K562 (cell line): ENCODE data around the gene HP1BP3. TPM values are rescaled to one million over a fixed set of nuclear protein-coding genes. Genes with fewer than 3 reads are reported as not detected.

Source experiments
- ATF2 ChIP-seq: sonication (generic); formaldehyde crosslinking; IDR thresholded peaks from 2 replicates; pipeline ENCODE4 v1.8.1; 2022; ENCODE audit warnings: missing genetic modification reagents
- BCL6 ChIP-seq: fragments of 250-450 bp; sonication (Bioruptor Pico); IDR thresholded peaks from 2 replicates; pipeline ENCODE4 v1.4.0; 2020
- ELF4 ChIP-seq: fragments of 450-650 bp; formaldehyde crosslinking; IDR thresholded peaks from 2 replicates; pipeline ENCODE4 v1.4.0; 2022; ENCODE audit warnings: missing genetic modification characterization
- HOXB6 ChIP-seq: fragments of 250-450 bp; sonication (Bioruptor Pico); IDR thresholded peaks from 2 replicates; pipeline ENCODE4 v1.5.1; 2022; ENCODE audit warnings: mild to moderate bottlenecking, borderline replicate concordance
- KDM1A ChIP-seq, 2 experiments: fragments of 450-650 bp; IDR thresholded peaks; 2 replicates each; pipeline ENCODE4 v1.6.1; 2016; ENCODE audit warnings: mild to moderate bottlenecking in 2 of 2
- KDM2B ChIP-seq: fragments of 250-450 bp; sonication (Bioruptor Pico); IDR thresholded peaks from 2 replicates; pipeline ENCODE4 v1.8.0; 2021; ENCODE audit warnings: mild to moderate bottlenecking, moderate library complexity
- MAX ChIP-seq: sonication (generic); formaldehyde crosslinking; IDR thresholded peaks from 2 replicates; pipeline ENCODE4 v1.9.0; 2022; ENCODE audit warnings: mild to moderate bottlenecking, missing genetic modification reagents
- TEAD1 ChIP-seq, 2 experiments: fragments of 450-650 bp in 1 of 2; sonication (generic) in 1 of 2; formaldehyde crosslinking; IDR thresholded peaks; 2 replicates each; pipeline versions ENCODE4 v1.4.0 to v1.8.0; 2020 to 2022; ENCODE audit warnings: mild to moderate bottlenecking in 2 of 2, missing genetic modification reagents in 1 of 2
- ZBTB40 ChIP-seq, 2 experiments: fragments of 450-650 bp in 1 of 2; sonication (generic) in 1 of 2; formaldehyde crosslinking in 1 of 2; IDR thresholded peaks; 2 replicates each; pipeline versions ENCODE4 v1.7.1 to v1.9.0; 2016 to 2022; ENCODE audit warnings: inconsistent platforms in 1 of 2, mild to moderate bottlenecking in 1 of 2, missing genetic modification reagents in 1 of 2
- ZNF174 ChIP-seq: fragments of 250-450 bp; sonication (Bioruptor Pico); IDR thresholded peaks from 2 replicates; pipeline ENCODE4 v1.4.0; 2020; ENCODE audit warnings: mild to moderate bottlenecking
- ZNF224 ChIP-seq: sonication (generic); formaldehyde crosslinking; IDR thresholded peaks from 2 replicates; pipeline ENCODE4 v1.8.0; 2022; ENCODE audit warnings: mild to moderate bottlenecking, missing genetic modification reagents
- ZNF280B ChIP-seq: fragments of 250-450 bp; sonication (Bioruptor Pico); IDR thresholded peaks from 2 replicates; pipeline ENCODE4 v1.5.1; 2021; ENCODE audit warnings: mild to moderate bottlenecking
- ZNF655 ChIP-seq: fragments of 250-450 bp; sonication (Bioruptor Pico); IDR thresholded peaks from 2 replicates; pipeline ENCODE4 v1.5.0; 2021
- polyA plus RNA-seq, 8 experiments: library from polyadenylated mRNA; depleted of rRNA in 4 of 8; stranded (reverse) in 5 of 8; unstranded in 3 of 8; fragments of >200 nt; fragmentation: Nextera tagmentation in 2 of 8; fragmentation: Illumina TruSeq in 1 of 8; extraction: Ambion mirVana in 2 of 8; extraction: Trizol in 1 of 8; gene quantifications; 2 replicates each; pipeline versions ENCODE4 v1.2.1 to v1.2.3, GENCODE V29; 2011 to 2014; ENCODE audit warnings: inconsistent platforms in 1 of 8, missing spikeins in 1 of 8
- total RNA-seq, 7 experiments: library from RNA; depleted of rRNA in 6 of 7; stranded (reverse); fragments of >200 nt in 6 of 7; fragmentation: Illumina TruSeq in 2 of 7; extraction: Trizol in 2 of 7; gene quantifications; 2 replicates each; pipeline versions ENCODE4 v1.2.1 to v1.2.3, GENCODE V29; 2011 to 2021; ENCODE audit warnings: low replicate concordance in 1 of 7

Gene HP1BP3
- total and polyA plus RNA-seq, 9 of the 15 experiments (the other 6 are each of a cell fraction or from before 2014, with no cell fraction given): 57.3 to 513 (median 240) TPM

- TF ChIP-seq ATF2 (no peak), MAX (CRISPR knock-in tag) (no peak), ZNF655 (CRISPR knock-in tag) (no peak), ELF4 (CRISPR knock-in tag) (no peak), ZNF174 (CRISPR knock-in tag) (no peak), TEAD1 (CRISPR knock-in tag; IDR thresholded peaks at IDR 0.05) (no peak), HOXB6 (no peak), BCL6 (no peak), ZBTB40 (IDR thresholded peaks at IDR 0.05) (peak; percentile 68), ZBTB40 (CRISPR knock-in tag; IDR thresholded peaks at IDR 0.05) (no peak), KDM1A (IDR thresholded peaks at IDR 0.05) (0 out of 4 replicates have a peak, but pooled peaks have one; percentile 14 to 18), ZNF224 (CRISPR knock-in tag) (no peak), KDM2B (CRISPR knock-in tag) (no peak), ZNF280B (CRISPR knock-in tag) (no peak)
These were observed 1.0 kb upstream of the HP1BP3 start (continued) for GRCh38 chr1:20787840-20788795.
